NCI-H2171 (cell line): Measurements from ENCODE around the gene VSIG10L.

Experiments
- DNase-seq: peaks from one replicate; lab custom pipeline; 2025; lab: John Stamatoyannopoulos, UW

VSIG10L gene

GRCh38 chr19:51341976-51342580 is at the start of gene VSIG10L:
TSS of gene VSIG10L (minus strand) at chr19:51342139. CDS start at chr19:51342124, 15 bp downstream.
- DNase-seq: no peak

GRCh38 chr19:51391073-51391611 is 49.2 kb upstream of the VSIG10L start:
- DNase-seq: no peak

GRCh38 chr19:51389143-51389542 is 47.2 kb upstream of the VSIG10L start:
- no peak for DNase-seq

- DNase-seq: no peak
These were observed 46.0 kb upstream of the VSIG10L start, which contains the start of gene LIM2 for GRCh38 chr19:51387924-51388389. TSS of gene LIM2 (minus strand) at chr19:51387974. CDS start at chr19:51387443, 531 bp downstream.

- no peak for DNase-seq
These were observed 45.1 kb upstream of the VSIG10L start for GRCh38 chr19:51386882-51387520.

- DNase-seq: no peak
These were observed 40.1 kb upstream of the VSIG10L start for GRCh38 chr19:51382004-51382403.

- no peak for DNase-seq
These were observed 38.4 kb upstream of the VSIG10L start for GRCh38 chr19:51380379-51380778.

- DNase-seq: no peak
These were observed 35.5 kb upstream of the VSIG10L start for GRCh38 chr19:51377422-51377821.

GRCh38 chr19:51375504-51376221 is 33.7 kb upstream of the VSIG10L start:
- no peak for DNase-seq

GRCh38 chr19:51372649-51373504 is 30.9 kb upstream of the VSIG10L start, which contains the start of gene NKG7:
TSS of gene NKG7 (minus strand) at chr19:51372654. CDS start at chr19:51372535, 119 bp downstream.
- DNase-seq: no peak

- DNase-seq: no peak
These were observed 30.2 kb upstream of the VSIG10L start for GRCh38 chr19:51372021-51372648.

GRCh38 chr19:51371186-51371690 is 29.3 kb upstream of the VSIG10L start:
- DNase-seq: no peak

- no peak for DNase-seq
These were observed 28.3 kb upstream of the VSIG10L start for GRCh38 chr19:51370230-51370629.

GRCh38 chr19:51368366-51369282 is 26.7 kb upstream of the VSIG10L start, which contains the start of gene CLDND2:
TSS of gene CLDND2 (minus strand) at chr19:51369003. CDS start at chr19:51368577, 426 bp downstream.
- DNase-seq: no peak

GRCh38 chr19:51367565-51368365 is 25.8 kb upstream of the VSIG10L start:
- peak; percentile 95 for DNase-seq

GRCh38 chr19:51367255-51367564 is 25.3 kb upstream of the VSIG10L start:
- no peak for DNase-seq

- DNase-seq: peak; percentile 96
These were observed 24.7 kb upstream of the VSIG10L start for GRCh38 chr19:51366389-51367254.

GRCh38 chr19:51365965-51366388 is 24.0 kb upstream of the VSIG10L start, which contains the start of gene ETFB:
TSS of gene ETFB (minus strand) at chr19:51366388. CDS start at chr19:51366326, 62 bp downstream.
- no peak for DNase-seq
